GM12878 (cell line): ENCODE measurements around the gene HTR4. TPM values are rescaled to one million over a fixed set of nuclear protein-coding genes. Genes with fewer than 3 reads are reported as not detected.

Experiments
- ATAC-seq: fragments of 200-7000 bp; cut with Tn5 transposase; 3 replicates; pipeline ENCODE4 v1.9.1; 2020; ENCODE audit warnings: mild to moderate bottlenecking, moderate library complexity
- BruUV-seq: library from RNA; stranded (reverse); fragments of 400-500 nt; replicated peaks from 2 replicates; lab custom pipeline; 2021; lab: Mats Ljungman, UMichigan
- CTCF ChIA-PET: fragments of 300-600 bp; sonication (Branson Sonifier 250); formaldehyde crosslinking; extraction: SDS; loops from one replicate; lab custom pipeline; 2021; ENCODE audit warnings: inconsistent platforms; lab: Yijun Ruan, JAX
- POLR2A ChIA-PET: fragments of 350-600 bp; formaldehyde crosslinking; extraction: SDS; loops from one replicate; lab custom pipeline; 2021; ENCODE audit warnings: inconsistent platforms; lab: Charles Lee
- RAD21 ChIA-PET: fragments of 300-600 bp; sonication (Branson Sonifier 250); formaldehyde crosslinking; loops from one replicate; lab custom pipeline; 2023; ENCODE audit warnings: antibody characterized with exemption; ENCODE audit not compliant: unreplicated experiment; lab: Charles Lee
- SMC1A ChIA-PET: fragments of 300-600 bp; sonication (Branson Sonifier 250); formaldehyde crosslinking; loops from one replicate; lab custom pipeline; 2023; ENCODE audit not compliant: unreplicated experiment, uncharacterized antibody; lab: Charles Lee
- DNase-seq: peaks from one replicate; pipeline ENCODE4 v3.0.0-alpha.2; 2011; ENCODE audit warnings: low read depth, low spot score
- FAIRE-seq: peaks from 3 replicates; lab custom pipeline; 2011; peaks lifted over from hg19 to GRCh38; lab: Jason Lieb, UNC
- H2AFZ ChIP-seq: 2 replicates; pipeline ENCODE4 v1.6.0; 2011; ENCODE audit warnings: low read depth, low read length, control low read depth; ENCODE audit not compliant: control insufficient read depth
- H3K27ac ChIP-seq: 2 replicates; pipeline ENCODE4 v1.5.1; 2011; ENCODE audit warnings: control low read depth; ENCODE audit not compliant: control insufficient read depth, insufficient read depth
- H3K27me3 ChIP-seq, 2 experiments: replicated peaks in 1 of 2; 2 replicates each; pipeline versions ENCODE4 v1.6.0 to v1.6.1; 2011; ENCODE audit warnings: low read length in 1 of 2; ENCODE audit not compliant: control insufficient read depth in 2 of 2, insufficient read depth in 2 of 2
- H3K36me3 ChIP-seq, 2 experiments: 2 replicates each; pipeline ENCODE4 v1.5.1; 2011; ENCODE audit warnings: low read length in 1 of 2; ENCODE audit not compliant: control insufficient read depth in 2 of 2, insufficient read depth in 2 of 2
- H3K4me1 ChIP-seq: 2 replicates; pipeline ENCODE4 v1.6.1; 2011; ENCODE audit warnings: mild to moderate bottlenecking, low read length, moderate library complexity, mixed read lengths; ENCODE audit not compliant: control insufficient read depth, insufficient read depth
- H3K4me2 ChIP-seq: 2 replicates; pipeline ENCODE4 v1.6.0; 2011; ENCODE audit warnings: control low read depth; ENCODE audit not compliant: control insufficient read depth, insufficient read depth
- H3K4me3 ChIP-seq: fragments of 200-600 bp; sonication (generic); 2 replicates; pipeline ENCODE4 v1.5.1; 2016
- H3K79me2 ChIP-seq: 2 replicates; pipeline ENCODE4 v1.6.0; 2011; ENCODE audit warnings: low read length; ENCODE audit not compliant: control insufficient read depth, insufficient read depth
- H3K9ac ChIP-seq: 2 replicates; pipeline ENCODE4 v1.8.0; 2011; ENCODE audit warnings: low read length, control low read depth, mixed read lengths; ENCODE audit not compliant: control insufficient read depth, insufficient read depth
- H3K9me3 ChIP-seq: replicated peaks from 3 replicates; pipeline ENCODE4 v1.5.1; 2011; ENCODE audit warnings: mild to moderate bottlenecking, low read length; ENCODE audit not compliant: control insufficient read depth, insufficient read depth
- H4K20me1 ChIP-seq: 2 replicates; pipeline ENCODE4 v1.6.0; 2011; ENCODE audit not compliant: control insufficient read depth, insufficient read depth
- CBFB ChIP-seq: IDR thresholded peaks from 2 replicates; pipeline ENCODE4 v1.6.1; 2016; ENCODE audit warnings: antibody characterized with exemption, low read depth
- CBX5 ChIP-seq: sonication (generic); IDR thresholded peaks from 2 replicates; pipeline ENCODE4 v1.6.1; 2016; ENCODE audit warnings: low read depth, moderate library complexity, mild to moderate bottlenecking, inconsistent platforms
- FOXK2 ChIP-seq: fragments of 450-650 bp; IDR thresholded peaks from 2 replicates; pipeline ENCODE4 v1.6.1; 2017; ENCODE audit warnings: mild to moderate bottlenecking, moderate library complexity
- FOXM1 ChIP-seq: IDR thresholded peaks from 2 replicates; pipeline ENCODE4 v1.6.1; 2012; ENCODE audit warnings: low read depth, mild to moderate bottlenecking, inconsistent platforms, low read length, moderate library complexity
- KDM1A ChIP-seq: fragments of 200-600 bp; sonication (generic); IDR thresholded peaks from 2 replicates; pipeline ENCODE4 v1.6.1; 2016; ENCODE audit warnings: borderline replicate concordance
- NFYA ChIP-seq: IDR thresholded peaks from 2 replicates; pipeline ENCODE4 v1.6.1; 2011; ENCODE audit warnings: low read depth, mild to moderate bottlenecking, low read length, improper control_type of control experiment, borderline replicate concordance
- NRF1 ChIP-seq: conservative IDR thresholded peaks from 2 replicates; pipeline ENCODE4 v1.6.1; 2011; ENCODE audit warnings: mild to moderate bottlenecking, low read depth, low read length, improper control_type of control experiment
- PAX5 ChIP-seq: IDR thresholded peaks from 2 replicates; pipeline ENCODE4 v1.6.1; 2011; ENCODE audit warnings: low read depth, low read length, borderline replicate concordance
- PKNOX1 ChIP-seq: fragments of 450-650 bp; IDR thresholded peaks from 2 replicates; pipeline ENCODE4 v1.6.1; 2016; ENCODE audit warnings: mild to moderate bottlenecking
- SREBF1 ChIP-seq: IDR thresholded peaks from 2 replicates; pipeline ENCODE4 v1.6.1; 2012; ENCODE audit warnings: mild to moderate bottlenecking, low read length
- STAT3 ChIP-seq: IDR thresholded peaks from 2 replicates; pipeline ENCODE4 v1.6.1; 2011; ENCODE audit warnings: low read depth, low read length, improper control_type of control experiment
- SUZ12 ChIP-seq: fragments of 200-600 bp; sonication (generic); IDR thresholded peaks from one replicate; pipeline ENCODE4 v1.6.1; 2018; ENCODE audit warnings: antibody characterized with exemption, mild to moderate bottlenecking; ENCODE audit not compliant: unreplicated experiment
- TCF7 ChIP-seq: IDR thresholded peaks from 2 replicates; pipeline ENCODE4 v1.6.1; 2014; ENCODE audit warnings: antibody characterized with exemption, borderline replicate concordance
- ZNF274 ChIP-seq: IDR thresholded peaks from one replicate; pipeline ENCODE4 v1.8.0; 2011; ENCODE audit not compliant: insufficient read length, insufficient read depth
- ZSCAN29 ChIP-seq: fragments of 450-650 bp; IDR thresholded peaks from 2 replicates; pipeline ENCODE4 v1.6.1; 2017; ENCODE audit warnings: mild to moderate bottlenecking, moderate library complexity
- ZZZ3 ChIP-seq: IDR thresholded peaks from 2 replicates; pipeline ENCODE4 v1.6.1; 2011; ENCODE audit warnings: low read depth; ENCODE audit not compliant: control insufficient read depth, insufficient read length
- WGBS: methylation state at CpG from one replicate; pipeline ENCODE4 v1.1.6; 2016; ENCODE audit warnings: low lambda C conversion rate; ENCODE audit not compliant: insufficient replicate concordance, insufficient coverage; ENCODE audit errors: missing lambda C conversion rate; 5-methylcytosine and 5-hydroxymethylcytosine counted together
- in situ Hi-C: fragments of 300-500 bp; cut with MboI; formaldehyde crosslinking; loops from 9 replicates; pipeline ENCODE4 v1.14.3; 2018; ENCODE audit warnings: mixed read lengths
- intact Hi-C: fragments of 100-400 bp; cut with micrococcal nuclease; formaldehyde crosslinking; loops from one replicate; pipeline ENCODE4 v1.14.2; 2022; ENCODE audit not compliant: unreplicated experiment
- polyA plus RNA-seq, 11 experiments: library from polyadenylated mRNA; depleted of rRNA in 4 of 11; unstranded in 6 of 11; stranded (reverse) in 5 of 11; fragments of >200 nt; fragmentation: Nextera tagmentation in 4 of 11; fragmentation: Illumina TruSeq in 1 of 11; extraction: Ambion mirVana in 4 of 11; extraction: Trizol in 1 of 11; gene quantifications; 1 replicate in 1 of 11; 2 replicates in 10 of 11; pipeline versions ENCODE4 v1.2.1 to v1.2.3, GENCODE V29; 2011 to 2016; ENCODE audit warnings: inconsistent platforms in 2 of 11, missing spikeins in 2 of 11, low read depth in 1 of 11
- total RNA-seq, 4 experiments: library from RNA; depleted of rRNA in 3 of 4; stranded (reverse); fragments of >200 nt in 3 of 4; fragmentation: Illumina TruSeq in 1 of 4; extraction: Trizol in 1 of 4; gene quantifications; 2 replicates each; pipeline versions ENCODE4 v1.2.1 to v1.2.3, GENCODE V29; 2013 to 2021
- TF ChIP-seq, protein P1 (sequence below): fragments of 450-650 bp; IDR thresholded peaks from 2 replicates; pipeline ENCODE4 v1.6.1; 2017; ENCODE audit warnings: mild to moderate bottlenecking, moderate library complexity

Gene HTR4
- total and polyA plus RNA-seq, 10 of the 15 experiments (the other 5 are each of a cell fraction or from before 2014, with no cell fraction given): not detected

DNA sequence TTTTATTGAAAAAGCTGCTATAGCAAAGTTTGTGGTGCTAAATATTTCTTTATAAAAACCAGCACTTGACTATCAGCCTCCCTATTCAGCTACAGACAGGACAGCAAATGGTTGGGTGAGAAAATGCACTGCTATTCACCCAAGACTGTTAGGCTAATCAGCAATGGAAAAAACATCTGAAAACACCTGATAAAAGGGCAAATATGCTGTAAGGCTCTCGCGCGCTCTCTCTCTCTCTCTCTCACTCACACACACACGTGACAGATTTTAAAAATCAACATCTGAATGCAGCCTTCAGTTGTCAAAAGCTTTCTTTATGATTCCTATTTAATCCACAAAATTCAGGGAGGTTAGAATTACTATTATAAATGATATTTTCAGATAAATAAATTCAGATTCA lies 80.2 kb downstream of the HTR4 start (continued):
- TF ChIP-seq NRF1 (no peak), PKNOX1 (no peak), FOXK2 (no peak)

DNA sequence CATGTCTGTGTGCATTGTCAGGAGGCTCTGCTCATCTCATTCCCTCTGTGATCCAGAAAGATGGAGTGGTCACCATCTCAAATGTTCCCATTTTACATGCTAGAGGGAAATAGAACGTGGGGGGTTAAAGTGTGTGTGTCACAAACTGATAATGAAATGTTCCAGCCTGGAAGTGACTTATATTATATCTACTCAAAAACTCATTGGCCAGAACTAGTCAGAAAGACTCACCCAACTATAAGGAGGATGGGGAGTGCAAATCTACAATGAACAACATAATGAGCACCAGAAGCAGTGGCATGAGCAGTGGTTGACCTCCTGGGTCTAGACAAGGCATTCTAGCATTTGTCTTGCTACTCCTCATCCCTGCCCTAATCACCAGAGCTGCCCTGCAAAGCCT lies 81.0 kb downstream of the HTR4 start:
- H3K27me3 ChIP-seq: no peaks in the 10 kb centered on the region
- no peaks in the 10 kb centered on the region for H4K20me1 ChIP-seq
- POLR2A ChIA-PET: no interaction called here
- WGBS: 0% methylated on average over 1 of the region's 1 CpG
- H3K4me1 ChIP-seq: no peaks in the 10 kb centered on the region
- FAIRE-seq: no peak
- CTCF ChIA-PET: interaction anchor here (1.0 kb wide), 1 partner anchor 9 kb away, joined by 4 read pairs; no protein-coding TSS in a partner anchor
- H3K4me3 ChIP-seq: no peak overlapping the region
- H3K27ac ChIP-seq: no peak overlapping the region
- BruUV-seq: no TSS peak
- intact Hi-C loops (no loop called here), in situ Hi-C loops (no loop called here)
- no peaks in the 10 kb centered on the region for H3K36me3 ChIP-seq
- no peak overlapping the region for H2AFZ ChIP-seq
- no peak overlapping the region for H3K9ac ChIP-seq
- ATAC-seq: no peak
- DNase-seq: no peak
- H3K79me2 ChIP-seq: no peaks in the 10 kb centered on the region
- no peaks in the 10 kb centered on the region for H3K9me3 ChIP-seq
- RAD21 ChIA-PET: no interaction called here
- SMC1A ChIA-PET: no interaction called here
- no peak overlapping the region for H3K4me2 ChIP-seq
- TF ChIP-seq FOXM1 (no peak), CBFB (no peak), ZNF274 (no peak), PAX5 (no peak), PKNOX1 (no peak), ZZZ3 (no peak), SREBF1 (no peak), KDM1A (no peak), ZSCAN29 (no peak), CBX5 (no peak), TCF7 (no peak), STAT3 (no peak), NFYA (no peak), SUZ12 (no peak)
- TF ChIP-seq, protein P1, sequence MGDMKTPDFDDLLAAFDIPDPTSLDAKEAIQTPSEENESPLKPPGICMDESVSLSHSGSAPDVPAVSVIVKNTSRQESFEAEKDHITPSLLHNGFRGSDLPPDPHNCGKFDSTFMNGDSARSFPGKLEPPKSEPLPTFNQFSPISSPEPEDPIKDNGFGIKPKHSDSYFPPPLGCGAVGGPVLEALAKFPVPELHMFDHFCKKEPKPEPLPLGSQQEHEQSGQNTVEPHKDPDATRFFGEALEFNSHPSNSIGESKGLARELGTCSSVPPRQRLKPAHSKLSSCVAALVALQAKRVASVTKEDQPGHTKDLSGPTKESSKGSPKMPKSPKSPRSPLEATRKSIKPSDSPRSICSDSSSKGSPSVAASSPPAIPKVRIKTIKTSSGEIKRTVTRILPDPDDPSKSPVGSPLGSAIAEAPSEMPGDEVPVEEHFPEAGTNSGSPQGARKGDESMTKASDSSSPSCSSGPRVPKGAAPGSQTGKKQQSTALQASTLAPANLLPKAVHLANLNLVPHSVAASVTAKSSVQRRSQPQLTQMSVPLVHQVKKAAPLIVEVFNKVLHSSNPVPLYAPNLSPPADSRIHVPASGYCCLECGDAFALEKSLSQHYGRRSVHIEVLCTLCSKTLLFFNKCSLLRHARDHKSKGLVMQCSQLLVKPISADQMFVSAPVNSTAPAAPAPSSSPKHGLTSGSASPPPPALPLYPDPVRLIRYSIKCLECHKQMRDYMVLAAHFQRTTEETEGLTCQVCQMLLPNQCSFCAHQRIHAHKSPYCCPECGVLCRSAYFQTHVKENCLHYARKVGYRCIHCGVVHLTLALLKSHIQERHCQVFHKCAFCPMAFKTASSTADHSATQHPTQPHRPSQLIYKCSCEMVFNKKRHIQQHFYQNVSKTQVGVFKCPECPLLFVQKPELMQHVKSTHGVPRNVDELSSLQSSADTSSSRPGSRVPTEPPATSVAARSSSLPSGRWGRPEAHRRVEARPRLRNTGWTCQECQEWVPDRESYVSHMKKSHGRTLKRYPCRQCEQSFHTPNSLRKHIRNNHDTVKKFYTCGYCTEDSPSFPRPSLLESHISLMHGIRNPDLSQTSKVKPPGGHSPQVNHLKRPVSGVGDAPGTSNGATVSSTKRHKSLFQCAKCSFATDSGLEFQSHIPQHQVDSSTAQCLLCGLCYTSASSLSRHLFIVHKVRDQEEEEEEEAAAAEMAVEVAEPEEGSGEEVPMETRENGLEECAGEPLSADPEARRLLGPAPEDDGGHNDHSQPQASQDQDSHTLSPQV: no peak
